GM19455 (cell line): ENCODE results near the gene ALG1.
"Not testable (repeated sequence)": the region's sequence is repeated elsewhere in the genome, so short reads cannot be mapped to it uniquely, and the experiment has no call there.

Experiments used
- ATAC-seq: cut with Tn5 transposase; IDR thresholded peaks from one replicate; pipeline ENCODE4 v1.9.1; 2021; ENCODE audit not compliant: unreplicated experiment

The ALG1 gene

GRCh38 chr16:5072334-5073278, 963 bp downstream of the ALG1 start:
- ATAC-seq, result no peak

GRCh38 chr16:5073279-5073629, 1.6 kb downstream of the ALG1 start:
- no peak for ATAC-seq

GRCh38 chr16:5073771-5074170, 2.1 kb downstream of the ALG1 start:
- not testable (repeated sequence) for ATAC-seq

- no peak for ATAC-seq
Measured at GRCh38 chr16:5075637-5076036, 4.0 kb downstream of the ALG1 start.

DNA sequence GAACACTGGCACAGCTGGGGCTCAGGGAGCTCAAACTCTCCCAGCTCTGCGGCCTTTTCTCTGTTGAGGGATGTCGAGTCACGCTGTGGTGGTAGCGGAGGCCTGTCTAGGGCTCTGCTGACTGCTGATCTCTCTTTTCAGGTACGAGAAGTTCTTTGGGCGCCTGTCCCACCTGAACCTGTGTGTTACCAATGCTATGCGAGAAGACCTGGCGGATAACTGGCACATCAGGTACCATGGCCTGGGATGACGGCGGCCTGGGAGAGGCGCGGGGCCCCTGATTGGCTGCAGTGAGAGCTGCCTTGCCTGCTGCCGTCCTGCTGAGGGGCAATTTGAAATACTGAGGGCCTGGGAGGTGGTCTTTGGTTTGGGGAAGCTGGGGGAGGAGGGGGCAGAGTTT, 5.7 kb downstream of the ALG1 start:
- ATAC-seq, result no peak

DNA sequence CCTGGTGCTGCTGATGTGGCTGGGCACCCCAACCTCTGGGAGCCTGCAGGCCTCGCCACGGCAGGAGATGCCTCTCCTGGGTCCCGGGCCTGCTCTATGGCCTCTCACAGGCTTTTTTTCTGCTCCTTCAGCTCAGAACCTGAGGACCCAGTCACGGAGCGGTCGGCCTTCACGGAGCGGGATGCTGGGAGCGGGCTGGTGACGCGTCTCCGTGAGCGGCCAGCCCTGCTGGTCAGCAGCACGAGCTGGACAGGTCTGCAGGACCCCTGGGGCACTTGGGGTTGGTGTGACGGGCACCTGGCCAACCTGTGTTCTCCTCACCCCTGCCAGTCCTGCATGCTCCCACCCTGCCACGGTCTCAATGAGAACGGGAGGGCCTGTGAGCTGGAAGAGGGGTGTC, 7.0 kb downstream of the ALG1 start:
- ATAC-seq, result no peak

GRCh38 chr16:5080461-5080860, 8.8 kb downstream of the ALG1 start:
- not testable (repeated sequence) for ATAC-seq

- not testable (repeated sequence) for ATAC-seq
Measured at GRCh38 chr16:5080996-5081395, 9.4 kb downstream of the ALG1 start.

GRCh38 chr16:5083646-5084045, 12.0 kb downstream of the ALG1 start:
- ATAC-seq, result not testable (repeated sequence)

GRCh38 chr16:5084099-5084731, 12.6 kb downstream of the ALG1 start:
- not testable (repeated sequence) for ATAC-seq

GRCh38 chr16:5084802-5085201, 13.2 kb downstream of the ALG1 start:
- not testable (repeated sequence) for ATAC-seq

- not testable (repeated sequence) for ATAC-seq
Measured at GRCh38 chr16:5085716-5086115, 14.1 kb downstream of the ALG1 start.

DNA sequence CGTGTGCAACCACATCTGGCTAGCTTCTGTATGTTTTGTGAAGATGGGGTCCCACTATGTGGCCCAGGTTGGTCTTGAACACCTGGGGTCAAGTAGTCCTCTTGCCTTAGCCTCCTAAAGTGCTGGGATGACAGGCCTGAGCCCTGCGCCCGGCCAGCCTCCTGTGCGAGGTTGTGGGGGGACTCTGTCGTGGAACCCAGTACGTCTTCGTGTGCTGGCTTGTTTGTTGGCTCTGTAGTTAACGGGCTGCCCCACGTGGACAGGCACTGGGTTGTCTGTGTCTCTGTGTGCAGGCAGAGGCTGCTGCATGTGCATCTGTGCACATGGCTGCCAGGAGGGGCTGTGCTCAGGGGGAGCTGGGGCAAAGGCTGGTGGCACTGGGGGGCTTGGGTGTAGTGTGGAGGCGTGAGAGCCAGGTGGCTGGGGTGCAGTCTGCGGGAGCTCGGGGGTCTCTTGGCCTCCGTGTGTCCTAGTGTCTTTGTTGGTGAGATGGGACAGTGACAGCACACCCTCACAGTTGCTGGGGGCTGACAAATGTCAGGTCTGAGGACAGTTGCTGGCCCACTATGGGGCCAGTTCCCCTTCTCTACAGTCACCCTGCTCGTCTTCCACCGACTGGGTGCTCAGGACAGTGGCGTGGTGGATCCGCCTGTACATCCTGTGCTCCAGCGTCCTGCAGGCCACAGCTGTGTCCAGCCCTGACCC, 16.6 kb downstream of the ALG1 start:
- not testable (repeated sequence) for ATAC-seq

DNA sequence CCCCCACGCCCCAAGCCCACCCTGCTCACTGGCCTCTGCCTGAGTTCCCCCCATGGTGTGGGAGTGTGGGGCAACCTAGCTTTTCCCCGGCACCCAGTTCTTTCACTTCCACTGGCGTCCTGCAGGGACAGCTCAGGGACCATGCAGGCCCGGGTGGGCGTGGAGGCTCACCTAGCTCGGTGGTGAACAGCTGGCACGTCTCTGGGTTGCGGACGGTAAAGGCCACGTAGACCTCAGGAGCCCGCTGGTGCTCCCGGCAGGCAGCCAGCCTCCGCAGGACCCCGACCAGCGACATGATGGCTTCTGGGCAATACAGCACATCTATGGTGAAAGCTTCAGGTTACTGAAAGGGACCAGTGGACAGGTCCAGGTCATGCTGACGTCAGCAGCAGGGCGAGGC, 17.3 kb downstream of the ALG1 start:
- not testable (repeated sequence) for ATAC-seq

DNA sequence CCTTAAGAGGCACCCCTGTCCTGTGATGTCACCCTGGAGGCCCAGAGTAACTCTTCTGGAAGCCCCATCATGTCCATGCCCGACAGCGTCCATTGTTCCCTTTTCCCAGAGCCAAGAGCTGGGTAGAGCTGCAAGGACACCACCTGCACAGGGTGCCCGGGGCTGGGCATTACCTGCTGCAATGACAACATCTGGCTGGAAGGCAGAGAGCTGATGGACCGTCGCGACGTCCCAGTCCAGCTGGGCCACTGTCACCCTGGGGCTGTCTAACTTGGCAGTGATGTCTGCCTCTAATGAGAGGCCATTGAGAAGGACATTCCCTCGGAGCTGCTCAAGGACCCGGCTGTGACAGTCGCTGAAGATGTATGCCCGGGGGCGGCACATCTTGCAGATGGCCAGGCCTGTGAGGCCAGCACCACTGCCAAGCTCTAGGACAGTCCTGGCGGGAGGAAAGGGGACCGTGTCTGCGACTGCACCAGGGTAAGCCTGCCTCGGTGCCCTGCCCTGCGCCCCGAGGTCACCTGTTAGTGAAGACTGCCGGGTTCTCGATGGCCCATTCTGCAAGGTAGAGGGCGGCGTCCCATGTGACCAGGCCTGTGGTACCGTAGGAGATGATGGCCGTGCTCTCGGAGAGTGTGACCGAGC, 18.4 kb downstream of the ALG1 start:
- not testable (repeated sequence) for ATAC-seq

- not testable (repeated sequence) for ATAC-seq
Measured at GRCh38 chr16:5090592-5090991, 18.9 kb downstream of the ALG1 start.

GRCh38 chr16:5093081-5093480, 21.4 kb downstream of the ALG1 start:
- not testable (repeated sequence) for ATAC-seq

- not testable (repeated sequence) for ATAC-seq
Measured at GRCh38 chr16:5093746-5094145, 22.1 kb downstream of the ALG1 start.

- ATAC-seq, result not testable (repeated sequence)
Measured at GRCh38 chr16:5095145-5095830, 23.6 kb downstream of the ALG1 start.

- not testable (repeated sequence) for ATAC-seq
Measured at GRCh38 chr16:5096437-5097060, 24.9 kb downstream of the ALG1 start.
